ENCODE data around the gene PRDX2.

Gene PRDX2

GRCh38 chr19:12778017-12778904, 23.3 kb downstream of the PRDX2 start:
- Histone ChIP-seq H3K4me2 (ENCODE audit: low read depth, low read length, poor library complexity, severe bottlenecking) (peak overlapping the region; percentile 98), H3K4me3 (ENCODE audit: low read length, poor library complexity, severe bottlenecking) (peak overlapping the region; percentile 79), H3K4me1 (ENCODE audit: insufficient read depth, low read length, poor library complexity, severe bottlenecking) (peaks cover 36% of the 10 kb centered on the region), H3F3A (ENCODE audit: low read depth) (no peaks in the 10 kb centered on the region), H2AFZ (ENCODE audit: low read length) (peak overlapping the region; percentile 88), H3K79me2 (ENCODE audit: insufficient read depth, low read length) (no peaks in the 10 kb centered on the region), H3K36me3 (ENCODE audit: insufficient read depth, low read length) (no peaks in the 10 kb centered on the region), H3K9ac (ENCODE audit: low read depth, low read length, poor library complexity, severe bottlenecking) (peak overlapping the region; percentile 79), H3K27me3 (ENCODE audit: insufficient read depth, low read length, poor library complexity, severe bottlenecking) (no peaks in the 10 kb centered on the region), H3K9me3 (ENCODE audit: insufficient read depth, low read depth, low read length) (no peaks in the 10 kb centered on the region), H3K9me2 (replicated peaks; ENCODE audit: low read depth, low read length) (no peaks in the 10 kb centered on the region), H4K20me1 (ENCODE audit: insufficient read depth, low read length, poor library complexity, severe bottlenecking) (no peaks in the 10 kb centered on the region)
- TF ChIP-seq EZH2phosphoT487 (IDR thresholded peaks at IDR 0.05; ENCODE audit: borderline replicate concordance) (no peak), CTCF (conservative IDR thresholded peaks at IDR 0.05; ENCODE audit: low read length) (no peak)

- H4K20me1 ChIP-seq (ENCODE audit: insufficient read depth, low read length, poor library complexity, severe bottlenecking), result no peaks in the 10 kb centered on the region
- H3K4me2 ChIP-seq (ENCODE audit: low read depth, low read length, poor library complexity, severe bottlenecking), result peak overlapping the region; percentile 98
- H3F3A ChIP-seq (ENCODE audit: low read depth), result no peaks in the 10 kb centered on the region
- H3K79me2 ChIP-seq (ENCODE audit: insufficient read depth, low read length), result no peaks in the 10 kb centered on the region
- peak overlapping the region; percentile 79 for H3K9ac ChIP-seq (ENCODE audit: low read depth, low read length, poor library complexity, severe bottlenecking)
- no peaks in the 10 kb centered on the region for H3K36me3 ChIP-seq (ENCODE audit: insufficient read depth, low read length)
- H3K9me3 ChIP-seq (ENCODE audit: insufficient read depth, low read depth, low read length), result no peaks in the 10 kb centered on the region
- H3K9me2 ChIP-seq (replicated peaks; ENCODE audit: low read depth, low read length), result no peaks in the 10 kb centered on the region
- peak overlapping the region; percentile 79 for H3K4me3 ChIP-seq (ENCODE audit: low read length, poor library complexity, severe bottlenecking)
- TF ChIP-seq EZH2phosphoT487 (IDR thresholded peaks at IDR 0.05; ENCODE audit: borderline replicate concordance) (no peak), CTCF (conservative IDR thresholded peaks at IDR 0.05; ENCODE audit: low read length) (peak; percentile 95)
- H3K4me1 ChIP-seq (ENCODE audit: insufficient read depth, low read length, poor library complexity, severe bottlenecking), result peaks cover 31% of the 10 kb centered on the region
- H3K27me3 ChIP-seq (ENCODE audit: insufficient read depth, low read length, poor library complexity, severe bottlenecking), result no peaks in the 10 kb centered on the region
- peak overlapping the region; percentile 88 for H2AFZ ChIP-seq (ENCODE audit: low read length)
These were observed 24.2 kb downstream of the PRDX2 start for GRCh38 chr19:12777217-12778016.

GRCh38 chr19:12774588-12775555, 26.7 kb downstream of the PRDX2 start, which contains the start of gene HOOK2:
Gene HOOK2, minus strand, starts transcription at chr19:12775552. Its CDS starts 103 bp downstream, at chr19:12775449.
- Histone ChIP-seq H2AFZ (ENCODE audit: low read length) (peak within 1 kb of the TSS; percentile 94), H3K4me3 (ENCODE audit: low read length, poor library complexity, severe bottlenecking) (peak within 1 kb of the TSS; percentile 86), H3K36me3 (ENCODE audit: insufficient read depth, low read length) (no peaks in the 10 kb centered on the region), H3K79me2 (ENCODE audit: insufficient read depth, low read length) (no peaks in the 10 kb centered on the region), H3K9me2 (replicated peaks; ENCODE audit: low read depth, low read length) (no peaks in the 10 kb centered on the region), H3K4me2 (ENCODE audit: low read depth, low read length, poor library complexity, severe bottlenecking) (peak within 1 kb of the TSS; percentile 96), H3F3A (ENCODE audit: low read depth) (no peaks in the 10 kb centered on the region), H4K20me1 (ENCODE audit: insufficient read depth, low read length, poor library complexity, severe bottlenecking) (no peaks in the 10 kb centered on the region), H3K9me3 (ENCODE audit: insufficient read depth, low read depth, low read length) (no peaks in the 10 kb centered on the region), H3K4me1 (ENCODE audit: insufficient read depth, low read length, poor library complexity, severe bottlenecking) (peaks cover 27% of the 10 kb centered on the region), H3K27me3 (ENCODE audit: insufficient read depth, low read length, poor library complexity, severe bottlenecking) (no peaks in the 10 kb centered on the region), H3K9ac (ENCODE audit: low read depth, low read length, poor library complexity, severe bottlenecking) (peak within 1 kb of the TSS; percentile 76)
- no peak for TF ChIP-seq EZH2phosphoT487 (IDR thresholded peaks at IDR 0.05; ENCODE audit: borderline replicate concordance)
- no peak for TF ChIP-seq CTCF (conservative IDR thresholded peaks at IDR 0.05; ENCODE audit: low read length)
